Measurements from ENCODE around the gene KIF25. TPM values are rescaled to one million over a fixed set of nuclear protein-coding genes. Genes with fewer than 3 reads are reported as not detected.

The KIF25 gene
- total RNA-seq, 1 experiment from 2014 or later = 0.28 TPM

DNA sequence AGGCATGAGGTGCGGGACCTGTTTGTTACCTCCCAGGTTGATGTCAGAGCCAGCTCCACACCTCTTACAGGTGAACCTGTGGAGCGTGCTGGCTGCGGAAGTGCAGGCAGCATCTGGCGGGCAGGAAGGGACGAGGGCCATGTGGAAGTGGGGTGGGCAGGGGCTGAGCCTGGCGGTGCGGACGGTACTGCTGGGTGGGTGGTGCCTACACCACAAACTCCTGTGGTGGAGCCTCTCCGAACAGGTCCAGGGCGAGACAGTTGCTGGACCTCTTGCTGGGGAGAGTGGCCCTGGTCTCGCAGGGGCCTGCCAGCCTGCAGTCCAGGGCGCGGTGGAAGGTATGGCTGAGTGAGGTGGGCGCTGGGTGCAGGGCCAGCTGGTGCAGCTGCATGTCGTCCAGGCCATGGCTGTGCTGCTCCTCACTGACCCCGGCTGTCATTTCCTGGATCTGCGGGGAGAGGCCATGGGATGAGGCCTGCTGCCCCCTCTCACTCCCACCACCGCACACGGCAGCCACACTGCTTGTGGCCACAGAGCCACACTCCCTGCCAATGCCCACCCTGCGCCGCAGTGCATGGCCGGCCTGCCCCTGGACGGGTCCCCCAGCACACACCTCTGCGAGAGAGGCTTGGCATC, 59.5 kb downstream of the KIF25 start (continued):
- no peak for TF ChIP-seq CBFB (CRISPR knock-in tag; IDR thresholded peaks at IDR 0.05; ENCODE audit: low read depth)
- TF ChIP-seq MXD4 (CRISPR knock-in tag; IDR thresholded peaks at IDR 0.05; ENCODE audit: borderline replicate concordance) = no peak

DNA sequence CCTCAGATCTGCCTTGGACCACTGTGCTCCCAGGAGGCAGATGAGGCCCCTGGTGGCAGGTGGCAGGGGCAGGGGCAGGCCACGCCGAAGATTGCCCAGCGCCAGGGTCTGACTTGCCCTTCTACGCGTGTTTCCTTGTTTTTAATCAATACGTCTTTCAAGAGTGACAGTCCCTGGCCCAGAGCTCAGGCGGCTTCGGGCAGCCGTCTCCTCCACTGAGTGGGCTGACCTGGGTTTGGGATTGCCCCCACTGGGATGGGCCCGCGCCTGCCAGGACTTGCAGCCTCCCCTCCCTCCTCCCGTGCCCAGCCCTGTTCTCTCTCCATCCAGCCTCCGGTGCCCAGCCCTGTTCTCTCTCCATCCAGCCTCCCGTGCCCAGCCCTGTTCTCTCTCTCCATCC, 60.4 kb downstream of the KIF25 start:
- CTCF ChIA-PET = interaction anchor here (1.4 to 1.9 kb wide), 2 partner anchors 60 to 75 kb away, joined by 3 to 5 read pairs; no protein-coding TSS in a partner anchor
- DNase-seq (ENCODE audit: low spot score) (no peak), ATAC-seq (no peak)
- Mint-ChIP-seq H3K27ac (no peak overlapping the region), H3K9me3 (no peaks in the 10 kb centered on the region), H3K4me1 (no peaks in the 10 kb centered on the region), H3K36me3 (no peaks in the 10 kb centered on the region), H3K4me3 (no peak overlapping the region), H3K27me3 (ENCODE audit: low read depth) (no peaks in the 10 kb centered on the region)
- no peak for TF ChIP-seq TCF7 (CRISPR knock-in tag; IDR thresholded peaks at IDR 0.05; ENCODE audit: low read depth)
- TF ChIP-seq MYBL2 (CRISPR knock-in tag; IDR thresholded peaks at IDR 0.05) = no peak
- TF ChIP-seq FOXJ3 (CRISPR knock-in tag; IDR thresholded peaks at IDR 0.05; ENCODE audit: borderline replicate concordance) = no peak
- POLR2A ChIA-PET = no interaction called here

DNA sequence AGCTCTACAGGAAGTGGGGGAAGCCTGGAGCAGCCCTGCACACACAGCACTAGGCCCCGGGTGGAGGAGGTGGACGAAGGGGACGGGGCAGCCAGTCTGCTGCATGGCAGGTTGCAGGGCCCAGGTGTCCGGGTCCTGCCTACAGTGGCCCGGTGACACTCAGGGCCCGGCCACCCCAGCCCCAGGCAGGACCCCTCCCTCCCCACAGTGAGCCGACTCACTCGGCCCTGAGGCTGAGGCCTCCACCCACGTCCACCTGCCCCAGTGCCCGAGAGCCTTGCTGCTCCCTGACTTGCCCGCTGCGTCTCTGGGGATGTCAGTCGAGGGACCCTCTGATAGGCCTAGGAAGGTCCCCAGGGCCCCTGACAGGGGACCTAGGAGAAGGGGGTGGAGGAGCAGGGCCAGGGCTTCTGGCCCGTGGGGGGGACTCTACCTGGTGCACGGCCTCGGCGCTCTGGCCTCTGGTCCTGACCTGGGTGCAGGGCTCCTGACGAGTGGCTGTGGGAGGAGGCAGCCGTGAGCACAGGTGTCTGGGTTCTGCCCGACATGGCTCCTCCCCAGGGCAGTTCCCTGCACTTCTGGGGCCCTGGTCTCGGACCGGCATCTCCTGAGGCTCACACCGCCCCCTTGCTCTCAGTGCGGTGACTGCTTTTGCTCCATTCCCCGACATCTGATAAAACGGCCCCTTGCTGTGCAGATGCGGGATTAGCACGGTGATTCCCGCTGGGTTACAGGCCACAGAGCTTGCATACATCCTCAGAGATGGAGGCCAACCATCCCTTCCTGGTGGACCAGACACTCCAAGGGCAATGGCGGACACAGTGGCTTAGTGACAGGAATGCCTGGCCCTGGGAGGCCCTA, 61.5 kb downstream of the KIF25 start:
- no peak overlapping the region for H3K27ac Mint-ChIP-seq
- ChIA-PET CTCF (interaction anchor here (0.9 to 3.5 kb wide), 4 partner anchors 14 to 73 kb away, joined by 3 to 83 read pairs (median 4); no protein-coding TSS in a partner anchor), POLR2A (no interaction called here)
- H3K27me3 Mint-ChIP-seq (ENCODE audit: low read depth) = no peaks in the 10 kb centered on the region
- no peak overlapping the region for H3K4me3 Mint-ChIP-seq
- H3K4me1 Mint-ChIP-seq = no peaks in the 10 kb centered on the region
- no peaks in the 10 kb centered on the region for H3K36me3 Mint-ChIP-seq
- H3K9me3 Mint-ChIP-seq = no peaks in the 10 kb centered on the region
- DNase-seq (ENCODE audit: low spot score) (peak; percentile 57), ATAC-seq (peak; percentile 84)
- TF ChIP-seq JAZF1 (CRISPR knock-in tag; IDR thresholded peaks at IDR 0.05) (no peak), SOX15 (CRISPR knock-in tag; IDR thresholded peaks at IDR 0.05) (no peak), ESRRA (CRISPR knock-in tag; IDR thresholded peaks at IDR 0.05; ENCODE audit: borderline replicate concordance) (no peak), OVOL2 (CRISPR knock-in tag; IDR thresholded peaks at IDR 0.05; ENCODE audit: borderline replicate concordance) (no peak), NR1H2 (CRISPR knock-in tag; IDR thresholded peaks at IDR 0.05) (no peak), GRHL2 (CRISPR knock-in tag; IDR thresholded peaks at IDR 0.05; ENCODE audit: insufficient replicate concordance, severe bottlenecking) (no peak), ATF1 (CRISPR knock-in tag; IDR thresholded peaks at IDR 0.05) (no peak), SMAD4 (CRISPR knock-in tag; IDR thresholded peaks at IDR 0.05) (no peak), GTF2I (CRISPR knock-in tag; conservative IDR thresholded peaks at IDR 0.05) (no peak)

DNA sequence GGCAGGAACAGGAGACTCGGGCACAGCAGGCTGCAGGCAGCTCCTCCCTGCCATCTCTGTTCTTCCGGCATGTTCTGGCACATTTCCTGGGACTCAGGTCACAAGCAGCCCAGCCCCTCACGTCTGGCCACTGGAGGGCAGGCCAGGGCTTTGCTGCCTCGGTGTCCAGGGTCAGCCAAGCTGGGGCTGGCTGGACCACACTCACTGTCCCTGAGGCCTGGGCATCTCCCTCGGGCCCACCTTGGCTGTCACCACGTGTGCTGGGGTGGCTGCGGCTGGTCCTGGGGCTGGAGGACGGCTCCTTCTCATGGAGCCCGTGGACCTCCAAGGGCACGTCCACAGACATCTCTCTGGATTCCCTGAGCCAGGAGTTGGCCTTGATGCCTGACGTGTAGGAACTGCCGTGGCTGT, 63.1 kb downstream of the KIF25 start:
- ATAC-seq (peak; percentile 35), DNase-seq (ENCODE audit: low spot score) (peak; percentile 65)
- Mint-ChIP-seq H3K36me3 (no peaks in the 10 kb centered on the region), H3K27ac (no peak overlapping the region), H3K27me3 (ENCODE audit: low read depth) (no peaks in the 10 kb centered on the region), H3K9me3 (no peaks in the 10 kb centered on the region), H3K4me1 (no peaks in the 10 kb centered on the region), H3K4me3 (no peak overlapping the region)
- POLR2A ChIA-PET = no interaction called here
- CTCF ChIA-PET = interaction anchor here (0.6 to 4.1 kb wide), 19 partner anchors 11 to 272 kb away, joined by 3 to 83 read pairs (median 4); partner anchors contain the start of gene KIF25
- TF ChIP-seq CREM (CRISPR knock-in tag; IDR thresholded peaks at IDR 0.05) (no peak), CREB1 (CRISPR knock-in tag; IDR thresholded peaks at IDR 0.05) (no peak), ZNF232 (CRISPR knock-in tag; IDR thresholded peaks at IDR 0.05) (no peak), ZNF396 (CRISPR knock-in tag; IDR thresholded peaks at IDR 0.05; ENCODE audit: borderline replicate concordance) (no peak), ZNF219 (CRISPR knock-in tag; IDR thresholded peaks at IDR 0.05; ENCODE audit: borderline replicate concordance) (no peak), ZNF138 (CRISPR knock-in tag; conservative IDR thresholded peaks at IDR 0.05) (0 out of 2 replicates have a peak, but pooled peaks have one; percentile 63), ELF4 (CRISPR knock-in tag; IDR thresholded peaks at IDR 0.05; ENCODE audit: low read depth) (no peak)
- TF ChIP-seq, protein P1, sequence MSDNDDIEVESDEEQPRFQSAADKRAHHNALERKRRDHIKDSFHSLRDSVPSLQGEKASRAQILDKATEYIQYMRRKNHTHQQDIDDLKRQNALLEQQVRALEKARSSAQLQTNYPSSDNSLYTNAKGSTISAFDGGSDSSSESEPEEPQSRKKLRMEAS (CRISPR knock-in tag; IDR thresholded peaks at IDR 0.05) = peak; percentile 50; the same call in 1 of the 2 replicates
- TF ChIP-seq, protein P2, sequence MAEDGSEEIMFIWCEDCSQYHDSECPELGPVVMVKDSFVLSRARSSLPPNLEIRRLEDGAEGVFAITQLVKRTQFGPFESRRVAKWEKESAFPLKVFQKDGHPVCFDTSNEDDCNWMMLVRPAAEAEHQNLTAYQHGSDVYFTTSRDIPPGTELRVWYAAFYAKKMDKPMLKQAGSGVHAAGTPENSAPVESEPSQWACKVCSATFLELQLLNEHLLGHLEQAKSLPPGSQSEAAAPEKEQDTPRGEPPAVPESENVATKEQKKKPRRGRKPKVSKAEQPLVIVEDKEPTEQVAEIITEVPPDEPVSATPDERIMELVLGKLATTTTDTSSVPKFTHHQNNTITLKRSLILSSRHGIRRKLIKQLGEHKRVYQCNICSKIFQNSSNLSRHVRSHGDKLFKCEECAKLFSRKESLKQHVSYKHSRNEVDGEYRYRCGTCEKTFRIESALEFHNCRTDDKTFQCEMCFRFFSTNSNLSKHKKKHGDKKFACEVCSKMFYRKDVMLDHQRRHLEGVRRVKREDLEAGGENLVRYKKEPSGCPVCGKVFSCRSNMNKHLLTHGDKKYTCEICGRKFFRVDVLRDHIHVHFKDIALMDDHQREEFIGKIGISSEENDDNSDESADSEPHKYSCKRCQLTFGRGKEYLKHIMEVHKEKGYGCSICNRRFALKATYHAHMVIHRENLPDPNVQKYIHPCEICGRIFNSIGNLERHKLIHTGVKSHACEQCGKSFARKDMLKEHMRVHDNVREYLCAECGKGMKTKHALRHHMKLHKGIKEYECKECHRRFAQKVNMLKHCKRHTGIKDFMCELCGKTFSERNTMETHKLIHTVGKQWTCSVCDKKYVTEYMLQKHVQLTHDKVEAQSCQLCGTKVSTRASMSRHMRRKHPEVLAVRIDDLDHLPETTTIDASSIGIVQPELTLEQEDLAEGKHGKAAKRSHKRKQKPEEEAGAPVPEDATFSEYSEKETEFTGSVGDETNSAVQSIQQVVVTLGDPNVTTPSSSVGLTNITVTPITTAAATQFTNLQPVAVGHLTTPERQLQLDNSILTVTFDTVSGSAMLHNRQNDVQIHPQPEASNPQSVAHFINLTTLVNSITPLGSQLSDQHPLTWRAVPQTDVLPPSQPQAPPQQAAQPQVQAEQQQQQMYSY (CRISPR knock-in tag; IDR thresholded peaks at IDR 0.05) = no peak
- TF ChIP-seq, protein P3, sequence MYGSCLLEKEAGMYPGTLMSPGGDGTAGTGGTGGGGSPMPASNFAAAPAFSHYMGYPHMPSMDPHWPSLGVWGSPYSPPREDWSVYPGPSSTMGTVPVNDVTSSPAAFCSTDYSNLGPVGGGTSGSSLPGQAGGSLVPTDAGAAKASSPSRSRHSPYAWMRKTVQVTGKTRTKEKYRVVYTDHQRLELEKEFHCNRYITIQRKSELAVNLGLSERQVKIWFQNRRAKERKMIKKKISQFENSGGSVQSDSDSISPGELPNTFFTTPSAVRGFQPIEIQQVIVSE (CRISPR knock-in tag; IDR thresholded peaks at IDR 0.05; ENCODE audit: borderline replicate concordance) = no peak
- TF ChIP-seq, protein P4, sequence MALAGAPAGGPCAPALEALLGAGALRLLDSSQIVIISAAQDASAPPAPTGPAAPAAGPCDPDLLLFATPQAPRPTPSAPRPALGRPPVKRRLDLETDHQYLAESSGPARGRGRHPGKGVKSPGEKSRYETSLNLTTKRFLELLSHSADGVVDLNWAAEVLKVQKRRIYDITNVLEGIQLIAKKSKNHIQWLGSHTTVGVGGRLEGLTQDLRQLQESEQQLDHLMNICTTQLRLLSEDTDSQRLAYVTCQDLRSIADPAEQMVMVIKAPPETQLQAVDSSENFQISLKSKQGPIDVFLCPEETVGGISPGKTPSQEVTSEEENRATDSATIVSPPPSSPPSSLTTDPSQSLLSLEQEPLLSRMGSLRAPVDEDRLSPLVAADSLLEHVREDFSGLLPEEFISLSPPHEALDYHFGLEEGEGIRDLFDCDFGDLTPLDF (CRISPR knock-in tag; IDR thresholded peaks at IDR 0.05) = no peak

All from WTC11 (cell line).